Stimulated activated CD4-positive, alpha-beta T cell treated with anti-CD3 and anti-CD28 coated beads, TNF-alpha, amount 100 ng/mL, for 48 hours (primary cell): ENCODE measurements around the gene DAGLB.
"Not testable (repeated sequence)": the region's sequence is repeated elsewhere in the genome, so short reads cannot be mapped to it uniquely, and the experiment has no call there.

Source experiments
- DNase-seq, 3 donors: peaks; one replicate each; pipeline ENCODE4 v3.0.0-alpha.2; 2020; ENCODE audit warnings: low read depth in 3 of 3

Gene DAGLB

GRCh38 chr7:6398943-6399342 is 48.8 kb downstream of the DAGLB start:
- DNase-seq: no peak

GRCh38 chr7:6397759-6398495 is 49.8 kb downstream of the DAGLB start:
- DNase-seq: not testable (repeated sequence)

GRCh38 chr7:6395898-6396595 is 51.7 kb downstream of the DAGLB start:
- no peak for DNase-seq

- DNase-seq: no peak
Measured at GRCh38 chr7:6394114-6394513, 53.6 kb downstream of the DAGLB start.

- no peak for DNase-seq
Measured at GRCh38 chr7:6393667-6394056, 54.1 kb downstream of the DAGLB start.

GRCh38 chr7:6392712-6393666 is 54.8 kb downstream of the DAGLB start:
- peak; percentile 23 to 49 (median 38) for DNase-seq

- DNase-seq: no peak
Measured at GRCh38 chr7:6389728-6390127, 58.0 kb downstream of the DAGLB start.

- DNase-seq: no peak
Measured at GRCh38 chr7:6387734-6388294, 59.9 kb downstream of the DAGLB start.

GRCh38 chr7:6386779-6387178 is 61.0 kb downstream of the DAGLB start:
- DNase-seq: no peak

- no peak for DNase-seq
Measured at GRCh38 chr7:6385909-6386560, 61.7 kb downstream of the DAGLB start.

- DNase-seq: no peak
Measured at GRCh38 chr7:6385110-6385781, 62.5 kb downstream of the DAGLB start.

- no peak for DNase-seq
Measured at GRCh38 chr7:6384327-6384726, 63.4 kb downstream of the DAGLB start.

- no peak for DNase-seq
Measured at GRCh38 chr7:6382817-6383216, 64.9 kb downstream of the DAGLB start.

GRCh38 chr7:6381846-6382245 is 65.9 kb downstream of the DAGLB start:
- not testable (repeated sequence) for DNase-seq

- no peak for DNase-seq
Measured at GRCh38 chr7:6380310-6381095, 67.3 kb downstream of the DAGLB start.

- no peak for DNase-seq
Measured at GRCh38 chr7:6379886-6380285, 67.9 kb downstream of the DAGLB start.

GRCh38 chr7:6378556-6378955 is 69.2 kb downstream of the DAGLB start:
- DNase-seq: not testable (repeated sequence)

- DNase-seq: no peak
Measured at GRCh38 chr7:6376820-6377219, 70.9 kb downstream of the DAGLB start.

- DNase-seq: no peak
Measured at GRCh38 chr7:6375348-6376101, 72.2 kb downstream of the DAGLB start.
